H1 (cell line): ENCODE data around the gene CDK5R1.

Experiments used
- EGR1 ChIP-seq: IDR thresholded peaks from 2 replicates; pipeline ENCODE4 v1.6.1; 2011; ENCODE audit warnings: low read depth, low read length, borderline replicate concordance
- GABPA ChIP-seq: IDR thresholded peaks from 2 replicates; pipeline ENCODE4 v1.6.1; 2011; ENCODE audit warnings: mild to moderate bottlenecking, low read length, moderate library complexity, borderline replicate concordance; ENCODE audit not compliant: insufficient read depth
- GTF2F1 ChIP-seq: IDR thresholded peaks from 2 replicates; pipeline ENCODE4 v1.6.1; 2012; ENCODE audit warnings: low read depth, low read length, improper control_type of control experiment, borderline replicate concordance
- MAX ChIP-seq: IDR thresholded peaks from 2 replicates; pipeline ENCODE4 v1.6.1; 2012; ENCODE audit warnings: inconsistent platforms
- POLR2A ChIP-seq, 2 experiments: IDR thresholded peaks; 1 replicate in 1 of 2; 2 replicates in 1 of 2; pipeline ENCODE4 v1.6.1; 2011; ENCODE audit warnings: low read depth in 2 of 2, low read length in 2 of 2, mild to moderate bottlenecking in 2 of 2; ENCODE audit errors: control extremely low read depth in 1 of 2
- POLR2AphosphoS5 ChIP-seq: IDR thresholded peaks from 2 replicates; pipeline ENCODE4 v1.6.1; 2011; ENCODE audit warnings: low read depth, low read length
- SP4 ChIP-seq: IDR thresholded peaks from 2 replicates; pipeline ENCODE4 v1.6.1; 2012; ENCODE audit warnings: low read length, inconsistent platforms
- TEAD4 ChIP-seq: IDR thresholded peaks from 2 replicates; pipeline ENCODE4 v1.6.1; 2012; ENCODE audit warnings: low read depth, low read length, inconsistent platforms, mixed read lengths
- TF ChIP-seq, protein P1 (sequence below), 3 experiments: IDR thresholded peaks; 1 replicate in 2 of 3; 2 replicates in 1 of 3; pipeline versions ENCODE4 v1.5.1 to v1.6.1; 2011; ENCODE audit warnings: low read length in 3 of 3, mild to moderate bottlenecking in 3 of 3, inconsistent platforms in 2 of 3, low read depth in 1 of 3, moderate library complexity in 1 of 3; ENCODE audit not compliant: insufficient read depth in 1 of 3; ENCODE audit errors: control extremely low read depth in 1 of 3

- no peak for TF ChIP-seq POLR2A (IDR thresholded peaks at IDR 0.05; ENCODE audit: control extremely low read depth in 1 of 2, low read depth in 2 of 2, low read length in 2 of 2)
- no peak for TF ChIP-seq GTF2F1
- no peak for TF ChIP-seq SP4
- TF ChIP-seq, protein P1, sequence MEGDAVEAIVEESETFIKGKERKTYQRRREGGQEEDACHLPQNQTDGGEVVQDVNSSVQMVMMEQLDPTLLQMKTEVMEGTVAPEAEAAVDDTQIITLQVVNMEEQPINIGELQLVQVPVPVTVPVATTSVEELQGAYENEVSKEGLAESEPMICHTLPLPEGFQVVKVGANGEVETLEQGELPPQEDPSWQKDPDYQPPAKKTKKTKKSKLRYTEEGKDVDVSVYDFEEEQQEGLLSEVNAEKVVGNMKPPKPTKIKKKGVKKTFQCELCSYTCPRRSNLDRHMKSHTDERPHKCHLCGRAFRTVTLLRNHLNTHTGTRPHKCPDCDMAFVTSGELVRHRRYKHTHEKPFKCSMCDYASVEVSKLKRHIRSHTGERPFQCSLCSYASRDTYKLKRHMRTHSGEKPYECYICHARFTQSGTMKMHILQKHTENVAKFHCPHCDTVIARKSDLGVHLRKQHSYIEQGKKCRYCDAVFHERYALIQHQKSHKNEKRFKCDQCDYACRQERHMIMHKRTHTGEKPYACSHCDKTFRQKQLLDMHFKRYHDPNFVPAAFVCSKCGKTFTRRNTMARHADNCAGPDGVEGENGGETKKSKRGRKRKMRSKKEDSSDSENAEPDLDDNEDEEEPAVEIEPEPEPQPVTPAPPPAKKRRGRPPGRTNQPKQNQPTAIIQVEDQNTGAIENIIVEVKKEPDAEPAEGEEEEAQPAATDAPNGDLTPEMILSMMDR (IDR thresholded peaks at IDR 0.05; ENCODE audit: control extremely low read depth in 1 of 3, insufficient read depth in 1 of 3, low read depth in 1 of 3, low read length in 3 of 3): no peak
- no peak for TF ChIP-seq POLR2AphosphoS5
- TF ChIP-seq TEAD4: no peak
- TF ChIP-seq MAX: no peak
- TF ChIP-seq EGR1: no peak
- no peak for TF ChIP-seq GABPA
Observed at GRCh38 chr17:32463304-32463703, 23.5 kb upstream of the CDK5R1 start.
